Measurements from ENCODE around the gene SIM2. TPM values are rescaled to one million over a fixed set of nuclear protein-coding genes. Genes with fewer than 3 reads are reported as not detected.
A peak's percentile ranks its signal among the peaks of the same experiment; 100 is the strongest.

Gene SIM2
- total RNA-seq, 4 donors from 2014 or later: 1.2 TPM; not detected in 3

GRCh38 chr21:36722370-36723368, 23.8 kb downstream of the SIM2 start:
- H3K4me3 ChIP-seq: no peak overlapping the region
- H3K36me3 ChIP-seq: no peaks in the 10 kb centered on the region
- H3K9me3 ChIP-seq: no peaks in the 10 kb centered on the region
- no peak for TF ChIP-seq CTCF (IDR thresholded peaks at IDR 0.05)
- DNase-seq (ENCODE audit: low spot score in 2 of 2): peak; percentile 36 to 58
- peaks cover 10% of the 10 kb centered on the region for H3K4me1 ChIP-seq
- no peak overlapping the region for H3K27ac ChIP-seq
- H3K27me3 ChIP-seq: peaks cover 19% of the 10 kb centered on the region
- WGBS: 90% methylated on average over 22 of the region's 25 CpGs

GRCh38 chr21:36723371-36723881, 24.5 kb downstream of the SIM2 start:
- DNase-seq (ENCODE audit: low spot score in 2 of 2): peak; percentile 51 to 78
- H3K4me1 ChIP-seq: peaks cover 10% of the 10 kb centered on the region
- peaks cover 14% of the 10 kb centered on the region for H3K27me3 ChIP-seq
- 71% methylated on average over 3 of the region's 14 CpGs for WGBS
- H3K9me3 ChIP-seq: no peaks in the 10 kb centered on the region
- H3K36me3 ChIP-seq: no peaks in the 10 kb centered on the region
- H3K4me3 ChIP-seq: no peak overlapping the region
- TF ChIP-seq POLR2A (IDR thresholded peaks at IDR 0.05) (no peak), CTCF (IDR thresholded peaks at IDR 0.05) (no peak), POLR2AphosphoS5 (IDR thresholded peaks at IDR 0.05) (no peak), EP300 (IDR thresholded peaks at IDR 0.05) (no peak)
- H3K27ac ChIP-seq: no peak overlapping the region

- Histone ChIP-seq H3K27me3 (peaks cover 12% of the 10 kb centered on the region), H3K4me3 (no peak overlapping the region), H3K27ac (no peak overlapping the region), H3K4me1 (peaks cover under 1% of the 10 kb centered on the region), H3K36me3 (no peaks in the 10 kb centered on the region), H3K9me3 (no peaks in the 10 kb centered on the region)
- DNase-seq (ENCODE audit: low spot score in 2 of 2): no peak
- WGBS: 57% methylated on average over 3 of the region's 3 CpGs
- no peak for TF ChIP-seq POLR2A (IDR thresholded peaks at IDR 0.05)
- no peak for TF ChIP-seq CTCF (IDR thresholded peaks at IDR 0.05)
- no peak for TF ChIP-seq POLR2AphosphoS5 (IDR thresholded peaks at IDR 0.05)
- TF ChIP-seq EP300 (IDR thresholded peaks at IDR 0.05): no peak
Observed at GRCh38 chr21:36724660-36725059, 25.7 kb downstream of the SIM2 start.

- peaks cover 19% of the 10 kb centered on the region for H3K27me3 ChIP-seq
- H3K36me3 ChIP-seq: no peaks in the 10 kb centered on the region
- WGBS: 93% methylated on average over 11 of the region's 12 CpGs
- no peak overlapping the region for H3K27ac ChIP-seq
- H3K4me3 ChIP-seq: no peak overlapping the region
- TF ChIP-seq POLR2AphosphoS5 (IDR thresholded peaks at IDR 0.05) (no peak), CTCF (IDR thresholded peaks at IDR 0.05) (no peak), POLR2A (IDR thresholded peaks at IDR 0.05) (no peak), EP300 (IDR thresholded peaks at IDR 0.05) (no peak)
- H3K4me1 ChIP-seq: no peaks in the 10 kb centered on the region
- peak; percentile 34 to 60 for DNase-seq (ENCODE audit: low spot score in 2 of 2)
- no peaks in the 10 kb centered on the region for H3K9me3 ChIP-seq
Observed at GRCh38 chr21:36725793-36726386, 27.0 kb downstream of the SIM2 start.

- Histone ChIP-seq H3K9me3 (no peaks in the 10 kb centered on the region), H3K27ac (no peak overlapping the region), H3K36me3 (no peaks in the 10 kb centered on the region), H3K4me1 (no peaks in the 10 kb centered on the region), H3K27me3 (peaks cover 29% of the 10 kb centered on the region), H3K4me3 (no peak overlapping the region)
- WGBS: 85% methylated on average over 6 of the region's 6 CpGs
- no peak for DNase-seq (ENCODE audit: low spot score in 2 of 2)
- TF ChIP-seq EP300 (IDR thresholded peaks at IDR 0.05) (no peak), POLR2A (IDR thresholded peaks at IDR 0.05) (no peak), CTCF (IDR thresholded peaks at IDR 0.05) (no peak), POLR2AphosphoS5 (IDR thresholded peaks at IDR 0.05) (no peak)
Observed at GRCh38 chr21:36727866-36728265, 29.0 kb downstream of the SIM2 start.

Data from suprapubic skin (tissue), 4 donors.